ENCODE data around the gene DRC3. TPM values are rescaled to one million over a fixed set of nuclear protein-coding genes. Genes with fewer than 3 reads are reported as not detected.

Gene DRC3
- total and polyA plus RNA-seq, 4 donors: 0.61 to 1.5 (median 1.1) TPM

- no peak for TF ChIP-seq ZBTB33 (IDR thresholded peaks at IDR 0.05)
- TF ChIP-seq HNF4A (conservative IDR thresholded peaks at IDR 0.05): no peak
Observed at GRCh38 chr17:17946093-17946492, 26.6 kb upstream of the DRC3 start (continued).

GRCh38 chr17:17947309-17947708 lies 25.4 kb upstream of the DRC3 start:
- whole genome bisulfite sequencing: 92% methylated on average over 5 of the region's 5 CpGs
- no peak for DNase-seq (ENCODE audit: low spot score)

More at GRCh38 chr17:17947309-17947708, 25.4 kb upstream of the DRC3 start:
- Histone ChIP-seq H3K36me3 (ENCODE audit: control insufficient read depth in 4 of 4, insufficient read depth in 3 of 4, low read depth in 1 of 4, low read length in 3 of 4) (no peaks in the 10 kb centered on the region), H3K4me3 (ENCODE audit: low read depth in 1 of 3, low read length in 3 of 3) (no peak overlapping the region), H3K9ac (ENCODE audit: low read depth in 1 of 2, low read length in 2 of 2) (no peak overlapping the region), H3K27ac (ENCODE audit: low read depth in 1 of 2, low read length in 2 of 2) (no peak overlapping the region), H3K27me3 (ENCODE audit: control insufficient read depth in 4 of 4, insufficient read depth in 4 of 4, low read length in 3 of 4) (no peaks in the 10 kb centered on the region), H3K9me3 (ENCODE audit: control insufficient read depth in 4 of 4, low read length in 3 of 4) (no peaks in the 10 kb centered on the region), H3K4me1 (ENCODE audit: control insufficient read depth in 4 of 4, insufficient read depth in 4 of 4, low read length in 3 of 4) (peaks cover 0 to 3% (median 0%) of the 10 kb centered on the region in 4 donors)
- TF ChIP-seq NR2F2 (IDR thresholded peaks at IDR 0.05) (no peak), MAX (IDR thresholded peaks at IDR 0.05) (no peak), YY1 (IDR thresholded peaks at IDR 0.05) (no peak), HNF4G (IDR thresholded peaks at IDR 0.05) (no peak), CTCF (IDR thresholded peaks at IDR 0.05; ENCODE audit: low read depth, low read length, missing input control) (no peak), EGR1 (IDR thresholded peaks at IDR 0.05; ENCODE audit: low read depth in 2 of 2) (no peak), ZBTB33 (IDR thresholded peaks at IDR 0.05) (no peak), GABPA (IDR thresholded peaks at IDR 0.05 in 1 of 2, conservative IDR thresholded peaks at IDR 0.05 in 1 of 2) (no peak), TAF1 (conservative IDR thresholded peaks at IDR 0.05) (no peak), REST (IDR thresholded peaks at IDR 0.05) (no peak)
